ENCODE results near the gene NAXE.

Gene NAXE

GRCh38 chr1:156622581-156623297, 31.2 kb downstream of the NAXE start:
- ChIA-PET CTCF (interaction anchor here (0.5 to 6.5 kb wide), 5 partner anchors 31 to 169 kb away, joined by 3 to 97 read pairs (median 10); partner anchors contain the start of gene NAXE), POLR2A (interaction anchor here (2.2 to 4.2 kb wide), 3 partner anchors 30 to 121 kb away, joined by 10 to 33 read pairs (median 25); partner anchors contain the start of genes MEF2D and NAXE)
- no peak for TF ChIP-seq LEF1 (IDR thresholded peaks at IDR 0.05; ENCODE audit: borderline replicate concordance)
- TF ChIP-seq CTBP1 (IDR thresholded peaks at IDR 0.05; ENCODE audit: borderline replicate concordance): no peak
- no peak for TF ChIP-seq SP1 (IDR thresholded peaks at IDR 0.05)
- no peak for TF ChIP-seq SUZ12 (IDR thresholded peaks at IDR 0.05)
- no peak for TF ChIP-seq ELF4 (IDR thresholded peaks at IDR 0.05)
- no peak for TF ChIP-seq FOXA1 (IDR thresholded peaks at IDR 0.05)
- TF ChIP-seq ZNF384 (IDR thresholded peaks at IDR 0.05): no peak
- no peak for TF ChIP-seq TARDBP (IDR thresholded peaks at IDR 0.05)
- no peak for TF ChIP-seq HDGF (IDR thresholded peaks at IDR 0.05; ENCODE audit: borderline replicate concordance)
- TF ChIP-seq PKNOX1 (IDR thresholded peaks at IDR 0.05): no peak
- TF ChIP-seq BHLHE40 (IDR thresholded peaks at IDR 0.05; ENCODE audit: borderline replicate concordance): no peak
- TF ChIP-seq NFRKB (IDR thresholded peaks at IDR 0.05): no peak
- no peak for TF ChIP-seq FOXK2 (IDR thresholded peaks at IDR 0.05)
- no peak for TF ChIP-seq FOXM1 (IDR thresholded peaks at IDR 0.05; ENCODE audit: borderline replicate concordance)
- DNase-seq (ENCODE audit: extremely low spot score): no peak

DNA sequence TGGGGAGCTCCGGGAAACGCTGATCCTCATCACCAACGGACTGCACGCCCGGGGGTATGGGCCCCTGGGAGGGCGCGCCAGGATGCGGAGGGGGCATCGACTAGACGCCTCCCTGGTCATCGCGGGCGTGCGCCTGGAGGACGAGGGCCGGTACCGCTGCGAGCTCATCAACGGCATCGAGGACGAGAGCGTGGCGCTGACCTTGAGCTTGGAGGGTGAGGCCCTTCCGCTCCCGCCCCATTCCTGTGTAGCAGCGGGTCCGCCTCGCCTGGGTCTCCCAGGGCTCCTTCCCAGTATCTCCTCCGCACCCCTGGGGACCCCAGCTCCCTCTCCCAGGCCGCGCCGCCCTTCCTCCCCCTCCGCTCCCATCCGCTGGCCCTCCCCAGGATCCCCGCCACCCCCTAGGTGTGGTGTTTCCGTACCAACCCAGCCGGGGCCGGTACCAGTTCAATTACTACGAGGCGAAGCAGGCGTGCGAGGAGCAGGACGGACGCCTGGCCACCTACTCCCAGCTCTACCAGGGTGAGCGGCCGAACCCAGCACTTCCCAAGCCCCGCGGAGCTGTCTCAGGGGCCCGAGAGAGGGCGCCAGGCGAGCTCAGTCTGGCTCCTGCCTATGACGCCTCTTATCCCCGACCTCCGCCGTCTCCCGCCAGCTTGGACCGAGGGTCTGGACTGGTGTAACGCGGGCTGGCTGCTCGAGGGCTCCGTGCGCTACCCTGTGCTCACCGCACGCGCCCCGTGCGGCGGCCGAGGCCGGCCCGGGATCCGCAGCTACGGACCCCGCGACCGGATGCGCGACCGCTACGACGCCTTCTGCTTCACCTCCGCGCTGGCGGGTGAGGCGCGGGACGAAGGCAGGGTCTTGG, 32.6 kb downstream of the NAXE start:
- POLR2A ChIA-PET: interaction anchor here (0.6 to 4.2 kb wide), 28 partner anchors 8 to 167 kb away, joined by 3 to 33 read pairs (median 4); partner anchors contain the start of genes BCAN, IQGAP3, ISG20L2 and MEF2D
- DNase-seq (ENCODE audit: extremely low spot score): peak; percentile 85
- TF ChIP-seq ZNF384 (IDR thresholded peaks at IDR 0.05): no peak
- 0 out of 2 replicates have a peak, but pooled peaks have one; percentile 39 for TF ChIP-seq HDGF (IDR thresholded peaks at IDR 0.05; ENCODE audit: borderline replicate concordance)
- TF ChIP-seq CTBP1 (IDR thresholded peaks at IDR 0.05; ENCODE audit: borderline replicate concordance): no peak
- no peak for TF ChIP-seq ARNT (IDR thresholded peaks at IDR 0.05)
- no peak for TF ChIP-seq LEF1 (IDR thresholded peaks at IDR 0.05; ENCODE audit: borderline replicate concordance)
- no peak for TF ChIP-seq PKNOX1 (IDR thresholded peaks at IDR 0.05)
- TF ChIP-seq BHLHE40 (IDR thresholded peaks at IDR 0.05; ENCODE audit: borderline replicate concordance): no peak
- no peak for TF ChIP-seq FOXM1 (IDR thresholded peaks at IDR 0.05; ENCODE audit: borderline replicate concordance)
- no peak for TF ChIP-seq ELF4 (IDR thresholded peaks at IDR 0.05)
- TF ChIP-seq NFRKB (IDR thresholded peaks at IDR 0.05): no peak
- TF ChIP-seq L3MBTL2 (conservative IDR thresholded peaks at IDR 0.05): peak; percentile 94
- CTCF ChIA-PET: interaction anchor here (0.6 to 6.5 kb wide), 28 partner anchors 8 to 450 kb away, joined by 3 to 97 read pairs (median 4); partner anchors contain the start of genes BCAN, CRABP2, LRRC71 and NAXE

GRCh38 chr1:156624814-156625435, 33.3 kb downstream of the NAXE start:
- TF ChIP-seq CTBP1 (IDR thresholded peaks at IDR 0.05; ENCODE audit: borderline replicate concordance): no peak
- TF ChIP-seq ELF4 (IDR thresholded peaks at IDR 0.05): no peak
- TF ChIP-seq FOXM1 (IDR thresholded peaks at IDR 0.05; ENCODE audit: borderline replicate concordance): no peak
- TF ChIP-seq L3MBTL2 (conservative IDR thresholded peaks at IDR 0.05): peak; percentile 79
- DNase-seq (ENCODE audit: extremely low spot score): no peak
- ChIA-PET CTCF (interaction anchor here (0.6 to 6.5 kb wide), 24 partner anchors 7 to 295 kb away, joined by 3 to 97 read pairs (median 5); partner anchors contain the start of genes BCAN, CRABP2, LRRC71 and NAXE), POLR2A (interaction anchor here (0.8 to 4.2 kb wide), 20 partner anchors 9 to 168 kb away, joined by 3 to 33 read pairs (median 5); partner anchors contain the start of genes BCAN, IQGAP3, MEF2D and MRPL24)

DNA sequence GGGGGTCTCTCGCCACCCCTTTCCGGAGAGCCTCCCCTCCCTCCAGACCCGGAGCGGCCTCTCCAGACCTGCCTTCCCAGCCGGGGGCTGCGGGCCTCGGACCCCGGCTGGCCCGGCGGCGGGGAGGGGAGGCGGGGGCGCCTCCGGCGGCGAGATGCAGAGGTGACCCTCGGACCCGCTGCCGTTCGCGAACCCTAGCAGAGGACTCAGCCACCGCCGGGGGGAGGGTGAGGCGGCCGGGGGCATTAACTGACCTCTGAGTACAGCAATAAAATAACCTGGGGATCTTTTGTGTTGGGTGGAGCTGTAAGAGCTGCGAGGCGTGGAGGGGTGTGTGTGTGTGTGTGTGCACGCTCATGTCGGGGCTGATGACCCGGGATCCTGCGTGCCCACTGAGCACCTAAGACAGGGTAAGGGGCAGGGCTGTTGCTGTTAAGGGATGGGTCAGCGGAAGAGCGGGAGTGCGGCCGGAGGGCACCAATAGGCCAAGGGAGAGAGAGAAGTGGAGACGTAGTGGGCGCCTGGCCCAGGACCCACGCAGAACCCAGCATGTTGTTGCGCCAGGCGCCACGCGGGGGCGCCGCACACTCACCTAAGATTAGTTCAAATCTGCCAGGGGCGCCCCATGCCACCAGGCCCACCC, 34.0 kb downstream of the NAXE start:
- DNase-seq (ENCODE audit: extremely low spot score): peak; percentile 73
- ChIA-PET CTCF (interaction anchor here (0.7 to 6.5 kb wide), 13 partner anchors 8 to 80 kb away, joined by 3 to 97 read pairs (median 7); partner anchors contain the start of genes BCAN, CRABP2 and NES), POLR2A (interaction anchor here (0.9 to 4.2 kb wide), 5 partner anchors 17 to 125 kb away, joined by 3 to 33 read pairs (median 6); partner anchors contain the start of genes MEF2D and NAXE)
- TF ChIP-seq TARDBP (IDR thresholded peaks at IDR 0.05) (peak; percentile 89), ARNT (IDR thresholded peaks at IDR 0.05) (no peak)

DNA sequence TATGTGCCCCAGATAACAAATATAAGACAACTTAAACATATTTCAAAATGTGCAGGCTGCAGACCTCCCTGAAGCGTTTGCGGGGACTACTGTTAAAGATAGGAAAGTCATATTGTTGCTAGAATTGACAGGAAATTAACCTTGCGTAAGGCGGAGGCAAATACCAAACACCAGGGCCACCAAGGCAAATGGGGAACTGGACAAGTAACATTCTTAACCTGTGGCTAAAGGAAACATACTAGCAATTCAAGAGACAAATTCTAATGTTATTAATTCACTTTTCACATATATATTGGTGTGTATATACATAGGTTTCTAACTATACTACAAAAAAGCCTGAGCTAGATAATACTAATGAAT, 34.5 kb downstream of the NAXE start:
- ChIA-PET CTCF (interaction anchor here (0.6 to 6.5 kb wide), 17 partner anchors 9 to 240 kb away, joined by 3 to 97 read pairs (median 4); partner anchors contain the start of genes BCAN, CRABP2 and NES), POLR2A (interaction anchor here (0.9 to 4.2 kb wide), 3 partner anchors 17 to 33 kb away, joined by 3 to 33 read pairs (median 4); partner anchors contain the start of gene NAXE)
- no peak for DNase-seq (ENCODE audit: extremely low spot score)
- TF ChIP-seq FOXK2 (IDR thresholded peaks at IDR 0.05): no peak
- no peak for TF ChIP-seq HDGF (IDR thresholded peaks at IDR 0.05; ENCODE audit: borderline replicate concordance)
- TF ChIP-seq SP1 (IDR thresholded peaks at IDR 0.05): no peak
- no peak for TF ChIP-seq NFRKB (IDR thresholded peaks at IDR 0.05)
- TF ChIP-seq ELF4 (IDR thresholded peaks at IDR 0.05): no peak
- no peak for TF ChIP-seq SUZ12 (IDR thresholded peaks at IDR 0.05)
- TF ChIP-seq FOXM1 (IDR thresholded peaks at IDR 0.05; ENCODE audit: borderline replicate concordance): no peak
- TF ChIP-seq L3MBTL2 (conservative IDR thresholded peaks at IDR 0.05): no peak

All from HEK293T (cell line).